Left forelimb (tissue), 1 donor: ENCODE data around the gene NEUROG1.
A peak's percentile ranks its signal among the peaks of the same experiment; 100 is the strongest.
"Not testable (repeated sequence)": the region's sequence is repeated elsewhere in the genome, so short reads cannot be mapped to it uniquely, and the experiment has no call there.

Experiments
- DNase-seq: peaks from one replicate; pipeline ENCODE4 v3.0.0-alpha.2; 2018; ENCODE audit warnings: low spot score

Gene NEUROG1

GRCh38 chr5:135537271-135537670 is 1.5 kb upstream of the NEUROG1 start:
- no peak for DNase-seq

DNA sequence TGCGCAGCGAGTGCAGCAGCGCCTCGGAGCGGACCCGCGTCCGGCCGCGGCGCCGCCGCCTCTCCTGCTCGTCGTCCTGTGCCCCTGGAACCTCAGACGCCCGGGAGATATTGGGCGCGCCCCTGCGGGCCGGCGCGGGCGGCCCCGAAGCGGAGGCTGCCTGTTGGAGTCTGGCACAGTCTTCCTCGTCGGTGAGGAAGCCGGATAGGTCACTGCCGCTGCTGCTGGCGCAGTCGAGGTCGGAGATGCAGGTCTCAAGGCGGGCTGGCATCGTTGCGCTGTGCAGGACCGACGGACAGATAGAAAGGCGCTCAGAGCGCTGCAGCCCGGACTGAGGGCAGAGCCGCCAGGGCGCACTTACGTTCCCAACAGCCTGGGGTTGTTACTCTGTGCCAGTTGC is 344 bp downstream of the NEUROG1 start:
- DNase-seq: no peak

GRCh38 chr5:135534609-135535419 is 950 bp downstream of the NEUROG1 start:
- no peak for DNase-seq

- no peak for DNase-seq
These were observed 2.0 kb downstream of the NEUROG1 start for GRCh38 chr5:135533794-135534193.

DNA sequence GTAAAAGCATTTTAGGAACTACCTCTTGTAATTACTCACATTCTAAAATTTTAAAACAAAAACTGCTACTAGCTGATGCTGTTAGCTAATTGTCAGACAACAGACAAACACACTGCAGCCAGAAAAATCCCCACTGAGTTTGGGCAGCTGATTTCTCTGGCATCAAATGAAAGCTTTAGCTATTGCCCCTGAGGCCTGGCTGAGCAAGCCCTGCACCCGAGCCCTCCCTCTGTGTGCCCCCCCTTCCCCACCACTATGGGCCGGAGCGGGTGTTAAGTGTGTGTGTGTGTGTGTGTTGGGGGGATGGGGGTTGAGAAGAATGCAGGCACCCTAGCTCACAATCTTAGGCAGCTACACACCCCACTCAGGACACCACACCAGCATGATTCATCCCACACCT is 2.4 kb downstream of the NEUROG1 start:
- DNase-seq: no peak

DNA sequence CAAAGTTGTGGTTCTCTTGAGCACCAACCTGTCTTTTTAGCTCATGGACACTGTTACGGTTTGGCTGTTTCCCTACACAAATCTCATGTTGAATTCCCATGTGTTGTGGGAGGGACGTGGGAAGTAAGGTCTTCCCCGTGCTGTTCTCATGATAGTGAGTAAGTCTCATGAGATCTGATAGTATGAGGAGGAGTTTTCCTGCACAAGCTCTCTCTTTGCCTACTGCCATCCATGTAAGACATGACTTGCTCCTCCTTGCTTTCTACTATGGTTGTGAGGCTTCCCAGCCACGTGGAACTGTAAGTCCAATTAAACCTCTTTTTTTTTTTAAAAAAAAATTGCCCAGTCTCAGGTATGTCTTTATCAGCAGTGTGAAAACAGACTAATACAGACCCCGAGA is 6.2 kb downstream of the NEUROG1 start:
- DNase-seq: not testable (repeated sequence)

GRCh38 chr5:135526924-135527323 is 8.8 kb downstream of the NEUROG1 start:
- no peak for DNase-seq

GRCh38 chr5:135521964-135522363 is 13.8 kb downstream of the NEUROG1 start:
- no peak for DNase-seq

DNA sequence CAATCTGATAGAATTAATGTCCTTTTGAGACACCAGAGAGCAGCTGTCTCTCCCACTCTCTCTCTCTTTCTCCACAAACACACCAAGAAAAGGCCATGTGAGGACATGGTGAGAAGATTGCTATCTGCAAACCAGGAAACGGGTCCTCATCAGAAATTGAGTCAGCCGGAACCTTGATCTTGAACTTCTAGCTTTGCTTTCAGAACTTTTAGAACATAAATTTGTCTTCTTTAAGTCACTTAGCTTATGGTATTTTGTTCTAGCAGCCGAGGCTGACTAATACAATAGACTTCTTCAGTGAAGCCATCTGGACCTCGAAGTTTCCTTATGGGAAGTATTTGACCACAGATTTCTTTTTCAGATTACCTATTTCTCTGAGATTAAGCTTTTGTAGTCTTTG is 18.1 kb downstream of the NEUROG1 start:
- no peak for DNase-seq

GRCh38 chr5:135514116-135514515 is 21.6 kb downstream of the NEUROG1 start:
- DNase-seq: no peak

- DNase-seq: no peak
These were observed 23.8 kb downstream of the NEUROG1 start for GRCh38 chr5:135511761-135512575.

GRCh38 chr5:135509995-135510394 is 25.8 kb downstream of the NEUROG1 start:
- DNase-seq: no peak

GRCh38 chr5:135508496-135509005 is 27.2 kb downstream of the NEUROG1 start:
- DNase-seq: no peak

GRCh38 chr5:135505973-135506372 is 29.8 kb downstream of the NEUROG1 start:
- DNase-seq: no peak

DNA sequence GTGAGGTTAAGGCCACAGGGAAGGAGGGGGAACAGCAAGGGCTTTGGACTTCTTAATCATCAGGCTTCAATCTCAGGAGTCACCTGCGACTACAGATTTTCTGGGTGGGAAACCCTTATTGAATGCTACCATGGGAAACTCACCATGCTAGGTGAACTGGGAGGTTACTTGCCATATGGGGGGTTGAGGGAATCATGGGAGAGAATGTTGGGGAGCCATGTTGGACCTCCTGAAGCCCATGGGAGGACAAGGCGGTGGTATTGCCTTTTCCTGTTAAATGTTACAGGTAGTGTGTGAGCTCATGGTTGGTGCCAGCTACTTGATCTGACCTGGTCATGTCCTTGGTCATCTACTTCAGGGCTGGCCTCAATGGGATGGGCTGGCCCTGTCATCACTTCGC is 31.4 kb downstream of the NEUROG1 start:
- DNase-seq: no peak

DNA sequence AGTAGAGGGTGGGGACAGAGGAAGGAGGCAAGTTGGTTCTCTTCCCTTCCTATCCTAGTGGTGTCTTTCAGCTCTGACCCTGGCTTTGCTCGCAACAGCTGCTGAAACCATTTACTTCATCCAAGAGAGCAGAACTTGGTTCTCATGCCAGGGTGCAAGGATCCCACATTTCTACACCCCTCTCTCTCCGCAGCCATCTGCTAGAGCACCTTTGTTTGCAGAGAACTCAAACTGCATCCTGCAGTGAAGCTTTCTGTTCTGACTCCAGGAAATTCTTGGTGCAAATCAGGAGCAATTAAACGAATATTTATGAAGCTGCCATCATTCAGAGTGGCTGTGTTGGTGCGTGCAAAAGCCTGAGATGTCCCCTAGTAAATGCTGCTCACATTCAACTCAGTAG is 31.9 kb downstream of the NEUROG1 start:
- no peak for DNase-seq

GRCh38 chr5:135502836-135503520 is 32.8 kb downstream of the NEUROG1 start:
- no peak for DNase-seq

DNA sequence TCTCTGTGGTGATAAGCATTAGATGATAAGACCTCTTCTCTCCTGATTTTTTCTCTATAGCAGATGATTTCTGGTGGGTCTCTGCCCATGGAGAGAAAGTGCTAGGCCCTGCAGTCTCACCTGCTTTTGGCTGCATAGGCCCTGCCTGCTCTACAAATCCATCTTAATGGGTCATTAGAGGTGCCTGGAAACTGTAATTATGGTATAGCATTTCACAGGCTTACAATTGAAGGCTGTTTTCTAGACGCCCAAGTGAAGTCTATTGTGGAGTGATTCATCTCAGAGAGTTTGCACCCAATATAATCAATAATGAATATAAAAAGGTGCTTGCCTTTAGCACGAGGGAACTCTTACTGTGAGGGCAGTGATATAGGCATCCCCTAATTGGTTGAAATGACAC is 33.8 kb downstream of the NEUROG1 start:
- no peak for DNase-seq

- no peak for DNase-seq
These were observed 37.1 kb downstream of the NEUROG1 start for GRCh38 chr5:135498637-135498995.

DNA sequence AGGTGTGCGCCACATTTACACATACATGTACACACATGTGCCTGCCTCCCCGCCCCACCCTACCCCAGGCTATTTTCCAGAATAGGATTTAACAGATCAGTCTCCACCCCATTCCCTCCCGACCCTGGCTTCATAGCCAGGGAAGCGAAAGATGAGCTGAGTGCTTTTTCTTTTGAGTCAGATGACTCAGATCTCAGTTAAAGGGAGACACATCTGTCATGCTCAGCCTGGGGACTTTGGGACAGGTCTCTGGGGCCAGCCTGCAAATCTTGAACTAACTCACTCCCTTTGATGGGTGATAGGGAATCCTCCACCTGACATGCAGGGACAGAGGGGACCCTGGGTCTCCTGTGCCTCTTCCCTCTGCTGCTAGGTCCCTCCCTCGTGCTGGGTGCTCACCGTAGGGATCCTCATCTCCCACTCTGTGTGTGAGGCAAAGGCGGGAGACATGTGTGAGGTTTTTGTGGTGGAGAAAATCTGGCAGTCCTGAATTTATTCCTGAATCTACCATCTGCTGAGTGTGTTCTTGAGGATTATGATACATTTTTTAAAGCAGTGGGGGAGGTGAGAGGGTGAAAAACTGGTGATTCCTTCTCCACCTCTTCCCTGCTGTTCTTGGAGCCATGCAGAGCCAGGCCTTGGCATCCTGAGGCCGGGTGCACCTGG is 37.7 kb downstream of the NEUROG1 start:
- peak; percentile 46 for DNase-seq

- DNase-seq: not testable (repeated sequence)
These were observed 40.2 kb downstream of the NEUROG1 start for GRCh38 chr5:135495531-135495930.

GRCh38 chr5:135494196-135494595 is 41.6 kb downstream of the NEUROG1 start:
- DNase-seq: peak; percentile 40
